SK-N-MC (cell line): Measurements from ENCODE around the gene CASP10.

Experiments used
- EZH2 ChIP-seq: fragments of 200-600 bp; sonication (generic); IDR thresholded peaks from one replicate; pipeline ENCODE4 v1.6.1; 2017; ENCODE audit warnings: antibody characterized with exemption
- FOXP2 ChIP-seq: optimal IDR thresholded peaks from 2 replicates; pipeline ENCODE3; 2011; ENCODE audit warnings: mild to moderate bottlenecking, moderate library complexity; ENCODE audit not compliant: insufficient read depth; ENCODE audit errors: extremely low read length, control extremely low read depth
- POLR2AphosphoS5 ChIP-seq: IDR thresholded peaks from 2 replicates; pipeline ENCODE4 v1.6.1; 2012; ENCODE audit warnings: mild to moderate bottlenecking, low read depth, low read length, borderline replicate concordance

GRCh38 chr2:201191132-201191875, 8.4 kb downstream of the CASP10 start:
- TF ChIP-seq POLR2AphosphoS5 (no peak), EZH2 (no peak), FOXP2 (no peak)
